ENCODE data around the gene FICD.

DNA sequence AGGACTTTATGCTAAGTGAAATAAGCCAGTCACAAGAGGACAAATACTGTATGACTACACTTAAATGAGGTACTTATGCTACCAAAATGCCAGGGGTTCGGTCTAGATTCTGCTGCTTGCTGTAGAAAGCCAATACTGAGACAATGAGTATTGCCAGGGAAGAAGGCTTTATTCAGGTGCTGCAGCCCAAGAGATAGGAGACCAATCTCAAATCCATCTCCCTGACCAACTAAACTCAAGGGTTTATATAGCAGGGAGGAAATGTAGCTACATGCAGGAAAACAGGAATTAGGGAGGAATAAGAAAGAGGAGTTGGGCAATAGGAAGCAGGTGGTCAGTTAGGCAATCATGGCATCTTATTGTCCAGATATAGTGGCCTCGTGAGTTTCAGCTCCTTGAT lies 12.2 kb upstream of the FICD start:
- TF ChIP-seq, protein P1, sequence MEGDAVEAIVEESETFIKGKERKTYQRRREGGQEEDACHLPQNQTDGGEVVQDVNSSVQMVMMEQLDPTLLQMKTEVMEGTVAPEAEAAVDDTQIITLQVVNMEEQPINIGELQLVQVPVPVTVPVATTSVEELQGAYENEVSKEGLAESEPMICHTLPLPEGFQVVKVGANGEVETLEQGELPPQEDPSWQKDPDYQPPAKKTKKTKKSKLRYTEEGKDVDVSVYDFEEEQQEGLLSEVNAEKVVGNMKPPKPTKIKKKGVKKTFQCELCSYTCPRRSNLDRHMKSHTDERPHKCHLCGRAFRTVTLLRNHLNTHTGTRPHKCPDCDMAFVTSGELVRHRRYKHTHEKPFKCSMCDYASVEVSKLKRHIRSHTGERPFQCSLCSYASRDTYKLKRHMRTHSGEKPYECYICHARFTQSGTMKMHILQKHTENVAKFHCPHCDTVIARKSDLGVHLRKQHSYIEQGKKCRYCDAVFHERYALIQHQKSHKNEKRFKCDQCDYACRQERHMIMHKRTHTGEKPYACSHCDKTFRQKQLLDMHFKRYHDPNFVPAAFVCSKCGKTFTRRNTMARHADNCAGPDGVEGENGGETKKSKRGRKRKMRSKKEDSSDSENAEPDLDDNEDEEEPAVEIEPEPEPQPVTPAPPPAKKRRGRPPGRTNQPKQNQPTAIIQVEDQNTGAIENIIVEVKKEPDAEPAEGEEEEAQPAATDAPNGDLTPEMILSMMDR (IDR thresholded peaks at IDR 0.05) = no peak
- no peak for TF ChIP-seq POLR2A (IDR thresholded peaks at IDR 0.05)
